ENCODE results near the gene DCTN2.

GRCh38 chr12:57528176-57528575 lies 18.8 kb downstream of the DCTN2 start:
- TF ChIP-seq CTCF (IDR thresholded peaks at IDR 0.05) = no peak
- TF ChIP-seq EZH2 (IDR thresholded peaks at IDR 0.05; ENCODE audit: borderline replicate concordance, insufficient read depth, low read depth, low read length, poor library complexity, severe bottlenecking) = no peak
